CD4-positive, alpha-beta T cell treated with Interleukin-4 for 4 hours (primary cell): ENCODE measurements around the gene ACAP3.
A peak's percentile ranks its signal among the peaks of the same experiment; 100 is the strongest.

Source experiments
- DNase-seq: peaks from one replicate; pipeline ENCODE4 v3.0.0-alpha.2; 2020

Gene ACAP3

GRCh38 chr1:1298861-1299685 lies 8.7 kb downstream of the ACAP3 start:
- no peak for DNase-seq

GRCh38 chr1:1297802-1298424 lies 9.8 kb downstream of the ACAP3 start:
- no peak for DNase-seq

- DNase-seq: no peak
These were observed 11.4 kb downstream of the ACAP3 start for GRCh38 chr1:1296070-1297061.

GRCh38 chr1:1295154-1295923 lies 12.4 kb downstream of the ACAP3 start:
- DNase-seq: no peak

GRCh38 chr1:1294250-1294890 lies 13.4 kb downstream of the ACAP3 start:
- no peak for DNase-seq

- DNase-seq: no peak
These were observed 14.2 kb downstream of the ACAP3 start for GRCh38 chr1:1293263-1294249.

- no peak for DNase-seq
These were observed 14.9 kb downstream of the ACAP3 start for GRCh38 chr1:1292851-1293250.

- no peak for DNase-seq
These were observed 15.3 kb downstream of the ACAP3 start for GRCh38 chr1:1292442-1292779.

GRCh38 chr1:1291548-1292441 lies 15.9 kb downstream of the ACAP3 start:
- peak; percentile 62 for DNase-seq

- no peak for DNase-seq
These were observed 16.7 kb downstream of the ACAP3 start for GRCh38 chr1:1291023-1291528.

- peak; percentile 57 for DNase-seq
These were observed 17.4 kb downstream of the ACAP3 start for GRCh38 chr1:1290238-1290731.

GRCh38 chr1:1287288-1288110 lies 20.2 kb downstream of the ACAP3 start:
- no peak for DNase-seq

- no peak for DNase-seq
These were observed 21.1 kb downstream of the ACAP3 start for GRCh38 chr1:1286313-1287261.

- no peak for DNase-seq
These were observed 22.0 kb downstream of the ACAP3 start for GRCh38 chr1:1285611-1286311.

- DNase-seq: no peak
These were observed 22.6 kb downstream of the ACAP3 start for GRCh38 chr1:1285102-1285571.
